Measurements from ENCODE around the gene DSCAM.

Gene DSCAM

GRCh38 chr21:40505681-40506080 is 341.3 kb downstream of the DSCAM start:
- TF ChIP-seq CTCF (IDR thresholded peaks at IDR 0.05; ENCODE audit: low read depth, low read length): no peak
- H3K4me3 ChIP-seq (ENCODE audit: low read depth, low read length): no peak overlapping the region

- TF ChIP-seq CTCF (IDR thresholded peaks at IDR 0.05; ENCODE audit: low read depth, low read length): no peak
- no peak overlapping the region for H3K4me3 ChIP-seq (ENCODE audit: low read depth, low read length)
Measured at GRCh38 chr21:40505244-40505643, 341.7 kb downstream of the DSCAM start.

GRCh38 chr21:40504825-40505224 is 342.1 kb downstream of the DSCAM start:
- no peak overlapping the region for H3K4me3 ChIP-seq (ENCODE audit: low read depth, low read length)
- no peak for TF ChIP-seq CTCF (IDR thresholded peaks at IDR 0.05; ENCODE audit: low read depth, low read length)

- no peak overlapping the region for H3K4me3 ChIP-seq (ENCODE audit: low read depth, low read length)
- TF ChIP-seq CTCF (IDR thresholded peaks at IDR 0.05; ENCODE audit: low read depth, low read length): no peak
Measured at GRCh38 chr21:40496116-40496515, 350.8 kb downstream of the DSCAM start.

GRCh38 chr21:40490408-40490807 is 356.6 kb downstream of the DSCAM start:
- no peak for TF ChIP-seq CTCF (IDR thresholded peaks at IDR 0.05; ENCODE audit: low read depth, low read length)
- no peak overlapping the region for H3K4me3 ChIP-seq (ENCODE audit: low read depth, low read length)

- H3K4me3 ChIP-seq (ENCODE audit: low read depth, low read length): no peak overlapping the region
- TF ChIP-seq CTCF (IDR thresholded peaks at IDR 0.05; ENCODE audit: low read depth, low read length): no peak
Measured at GRCh38 chr21:40489001-40489400, 358.0 kb downstream of the DSCAM start.

- no peak overlapping the region for H3K4me3 ChIP-seq (ENCODE audit: low read depth, low read length)
- TF ChIP-seq CTCF (IDR thresholded peaks at IDR 0.05; ENCODE audit: low read depth, low read length): no peak
Measured at GRCh38 chr21:40481764-40482163, 365.2 kb downstream of the DSCAM start.

Data from WI38 (cell line).